Endothelial cell of umbilical vein (primary cell): ENCODE measurements around the gene KCNE3. TPM values are rescaled to one million over a fixed set of nuclear protein-coding genes. Genes with fewer than 3 reads are reported as not detected.

Source experiments
- BruUV-seq: library from RNA; stranded (reverse); fragments of 400-500 nt; replicated peaks from 2 replicates; lab custom pipeline; 2021; lab: Mats Ljungman, UMichigan
- CTCF ChIA-PET: fragments of 300-600, 350-600 bp; sonication (Branson Sonifier 250); formaldehyde crosslinking; loops from one replicate; lab custom pipeline; 2021; ENCODE audit warnings: antibody characterized with exemption, inconsistent platforms; lab: Charles Lee
- POLR2A ChIA-PET: fragments of 300-600, 350-600 bp; sonication (Branson Sonifier 250); formaldehyde crosslinking; loops from one replicate; lab custom pipeline; 2021; ENCODE audit warnings: antibody characterized with exemption, inconsistent platforms; lab: Charles Lee
- DNase-seq: peaks from one replicate; pipeline ENCODE4 v3.0.0-alpha.2; 2011; ENCODE audit warnings: low read depth, low spot score
- FAIRE-seq: peaks from 2 replicates; lab custom pipeline; 2011; peaks lifted over from hg19 to GRCh38; lab: Jason Lieb, UNC
- H2AFZ ChIP-seq: 2 replicates; pipeline ENCODE4 v1.6.0; 2012; ENCODE audit warnings: low read depth, low read length, control low read depth, inconsistent platforms
- H3K27ac ChIP-seq: 2 replicates; pipeline ENCODE4 v1.5.1; 2011; ENCODE audit warnings: low read depth, mild to moderate bottlenecking, control low read depth, low read length, moderate library complexity; ENCODE audit not compliant: insufficient read depth
- H3K27me3 ChIP-seq, 2 experiments: 2 replicates each; pipeline versions ENCODE4 v1.6.0 to v1.6.1; 2011; ENCODE audit warnings: low read length in 2 of 2, mixed read lengths in 1 of 2; ENCODE audit not compliant: control insufficient read depth in 2 of 2, insufficient read depth in 2 of 2
- H3K36me3 ChIP-seq, 2 experiments: 2 replicates in 1 of 2; 3 replicates in 1 of 2; pipeline ENCODE4 v1.5.1; 2011; ENCODE audit warnings: low read length in 2 of 2, mild to moderate bottlenecking in 1 of 2, moderate library complexity in 1 of 2; ENCODE audit not compliant: control insufficient read depth in 2 of 2, insufficient read depth in 2 of 2; ENCODE audit errors: extremely low read depth in 1 of 2
- H3K4me1 ChIP-seq: 3 replicates; pipeline ENCODE4 v1.5.1; 2011; ENCODE audit warnings: mild to moderate bottlenecking, low read length; ENCODE audit not compliant: control insufficient read depth, insufficient read depth; ENCODE audit errors: extremely low read depth
- H3K4me2 ChIP-seq: 2 replicates; pipeline ENCODE4 v1.6.1; 2011; ENCODE audit warnings: low read length, control low read depth, mixed read lengths; ENCODE audit not compliant: insufficient read depth
- H3K4me3 ChIP-seq, 3 experiments: fragments of 200-600 bp in 1 of 3; sonication (generic), shearing (Covaris generic) in 1 of 3; replicated peaks in 1 of 3; 2 replicates each; pipeline ENCODE4 v1.5.1; 2011 to 2016; ENCODE audit warnings: control low read depth in 3 of 3, low read length in 3 of 3, mild to moderate bottlenecking in 2 of 3, inconsistent platforms in 1 of 3, low read depth in 1 of 3, moderate library complexity in 1 of 3; ENCODE audit not compliant: insufficient read depth in 1 of 3
- H3K79me2 ChIP-seq: 2 replicates; pipeline ENCODE4 v1.6.0; 2012; ENCODE audit warnings: low read length, inconsistent platforms; ENCODE audit not compliant: control insufficient read depth, insufficient read depth
- H3K9ac ChIP-seq: replicated peaks from 2 replicates; pipeline ENCODE3; 2011; ENCODE audit warnings: low read length, control low read depth; ENCODE audit not compliant: insufficient read depth; ENCODE audit errors: extremely low read depth
- H3K9me1 ChIP-seq: replicated peaks from 3 replicates; pipeline ENCODE4 v1.6.0; 2011; ENCODE audit warnings: mild to moderate bottlenecking, low read length; ENCODE audit not compliant: control insufficient read depth, insufficient read depth; ENCODE audit errors: extremely low read depth
- H3K9me3 ChIP-seq: replicated peaks from 2 replicates; pipeline ENCODE4 v1.5.1; 2012; ENCODE audit warnings: low read length, inconsistent platforms; ENCODE audit not compliant: control insufficient read depth, insufficient read depth
- H4K20me1 ChIP-seq: replicated peaks from 2 replicates; pipeline ENCODE3; 2011; ENCODE audit warnings: mild to moderate bottlenecking, low read length; ENCODE audit not compliant: control insufficient read depth, insufficient read depth; ENCODE audit errors: extremely low read depth
- EZH2 ChIP-seq: IDR thresholded peaks from 2 replicates; pipeline ENCODE4 v1.6.1; 2012; ENCODE audit warnings: borderline replicate concordance, low read depth, mild to moderate bottlenecking, moderate library complexity, low read length, inconsistent platforms; ENCODE audit not compliant: severe bottlenecking
- GATA2 ChIP-seq: IDR thresholded peaks from 2 replicates; pipeline ENCODE4 v1.7.0; 2011; ENCODE audit warnings: low read depth, mild to moderate bottlenecking, moderate library complexity, mixed read lengths, low read length; ENCODE audit not compliant: insufficient read length, insufficient read depth
- MYC ChIP-seq: IDR thresholded peaks from one replicate; pipeline ENCODE4 v1.6.1; 2011; ENCODE audit warnings: mild to moderate bottlenecking, low read depth, low read length
- POLR2A ChIP-seq: IDR thresholded peaks from 2 replicates; pipeline ENCODE4 v1.6.1; 2012; ENCODE audit warnings: low read depth, mild to moderate bottlenecking, control low read depth, low read length
- dilution Hi-C: fragments of 300-500 bp; cut with MboI; formaldehyde crosslinking; loops from one replicate; pipeline ENCODE4 v1.15.0; 2019; ENCODE audit warnings: low sequenced_read_pairs; ENCODE audit not compliant: extremely low pct_ligation_motif_present
- intact Hi-C: fragments of 100-400 bp; cut with micrococcal nuclease; formaldehyde crosslinking; loops from one replicate; pipeline ENCODE4 v1.10.0; 2022
- polyA plus RNA-seq, 4 experiments: library from polyadenylated mRNA; depleted of rRNA in 3 of 4; stranded (reverse) in 3 of 4; unstranded in 1 of 4; fragments of >200 nt; gene quantifications; 2 replicates each; pipeline versions ENCODE4 v1.2.1 to v1.2.3, GENCODE V29; 2011 to 2012; ENCODE audit warnings: missing spikeins in 1 of 4
- small RNA-seq: library from RNA; depleted of rRNA; stranded (forward); fragments of <200 nt; gene quantifications from one replicate; pipeline ENCODE3, GENCODE V24; 2012; ENCODE audit warnings: low replicate concordance, low read depth; ENCODE audit not compliant: insufficient read depth, insufficient read length
- total RNA-seq: library from RNA; stranded (reverse); gene quantifications from 2 replicates; pipeline ENCODE4 v1.2.3, GENCODE V29; 2021
- TF ChIP-seq, protein P1 (sequence below), 2 donors: IDR thresholded peaks; 1 replicate in 1 of 2; 2 replicates in 1 of 2; pipeline ENCODE4 v1.5.1; 2011; ENCODE audit warnings: low read length in 2 of 2, mild to moderate bottlenecking in 2 of 2, moderate library complexity in 2 of 2, control low read depth in 1 of 2, inconsistent platforms in 1 of 2, low read depth in 1 of 2; ENCODE audit not compliant: insufficient read depth in 1 of 2; ENCODE audit errors: extremely low read depth in 1 of 2
- TF ChIP-seq, protein P2 (sequence below): IDR thresholded peaks from 2 replicates; pipeline ENCODE4 v1.6.1; 2011; ENCODE audit not compliant: insufficient read depth, insufficient read length

The KCNE3 gene
- total and polyA plus RNA-seq, 2 donors (not counting 3 experiments of a cell fraction or from before 2014, with no cell fraction given), result 0.97 to 2.2 TPM

DNA sequence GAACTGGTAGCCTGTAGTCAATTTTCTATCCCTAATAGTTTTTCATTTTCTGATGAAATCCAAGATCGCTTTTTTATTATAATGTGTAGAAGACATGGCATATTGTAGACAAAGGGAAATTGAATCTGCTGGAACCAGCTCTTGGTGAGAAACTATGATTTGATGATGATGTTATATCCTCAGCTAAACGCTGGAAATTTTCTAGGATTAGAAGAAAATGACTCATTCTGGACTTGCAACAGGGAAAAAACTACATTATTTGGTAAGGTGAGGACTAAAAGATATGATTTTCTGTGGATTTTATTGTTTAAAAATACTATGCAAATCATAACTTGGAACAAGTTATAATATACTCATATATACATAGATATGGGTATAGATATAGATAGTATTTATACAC is 55.0 kb downstream of the KCNE3 start:
- Histone ChIP-seq H3K9me3 (no peaks in the 10 kb centered on the region), H3K27ac (no peak overlapping the region), H3K9ac (no peak overlapping the region), H2AFZ (no peak overlapping the region), H3K27me3 (no peaks in the 10 kb centered on the region), H3K4me1 (peaks cover 5% of the 10 kb centered on the region), H3K79me2 (no peaks in the 10 kb centered on the region), H3K36me3 (no peaks in the 10 kb centered on the region), H3K4me2 (no peak overlapping the region), H4K20me1 (no peaks in the 10 kb centered on the region), H3K9me1 (no peaks in the 10 kb centered on the region), H3K4me3 (no peak overlapping the region)
- BruUV-seq, result no TSS peak
- ChIA-PET POLR2A (no interaction called here), CTCF (no interaction called here)
- dilution Hi-C loops (no loop called here), intact Hi-C loops (no loop called here)
- FAIRE-seq (no peak), DNase-seq (no peak)
- TF ChIP-seq EZH2, result no peak
- TF ChIP-seq POLR2A, result no peak
- no peak for TF ChIP-seq MYC
- no peak for TF ChIP-seq GATA2

DNA sequence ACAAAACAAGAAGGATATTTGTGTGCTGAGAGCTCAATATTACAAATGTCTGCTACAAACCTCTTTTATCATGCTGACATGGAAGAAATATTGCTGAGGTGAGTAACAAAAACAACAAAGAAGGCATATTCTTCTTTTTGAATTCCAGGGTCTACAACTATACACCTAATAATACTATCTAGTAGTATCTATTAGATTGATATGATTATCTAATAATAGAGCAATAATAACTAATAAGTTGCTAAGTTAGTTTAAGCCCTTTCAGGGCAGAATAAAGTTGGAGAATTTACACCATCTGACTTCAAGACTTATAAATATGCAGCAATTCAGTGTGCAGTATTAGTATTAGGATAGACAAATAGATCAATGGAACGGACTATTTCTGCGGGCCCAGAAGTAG is 57.7 kb downstream of the KCNE3 start:
- ChIA-PET CTCF (interaction anchor here (1.3 kb wide), 1 partner anchor 9 kb away, joined by 3 read pairs; no protein-coding TSS in a partner anchor), POLR2A (no interaction called here)
- Histone ChIP-seq H4K20me1 (no peaks in the 10 kb centered on the region), H2AFZ (no peak overlapping the region), H3K4me1 (no peaks in the 10 kb centered on the region), H3K9me1 (no peaks in the 10 kb centered on the region), H3K27me3 (no peaks in the 10 kb centered on the region), H3K4me2 (no peak overlapping the region), H3K36me3 (no peaks in the 10 kb centered on the region), H3K4me3 (no peak overlapping the region), H3K9me3 (no peaks in the 10 kb centered on the region), H3K79me2 (no peaks in the 10 kb centered on the region), H3K27ac (no peak overlapping the region), H3K9ac (no peak overlapping the region)
- dilution Hi-C loops, result no loop called here
- TF ChIP-seq, protein P1, sequence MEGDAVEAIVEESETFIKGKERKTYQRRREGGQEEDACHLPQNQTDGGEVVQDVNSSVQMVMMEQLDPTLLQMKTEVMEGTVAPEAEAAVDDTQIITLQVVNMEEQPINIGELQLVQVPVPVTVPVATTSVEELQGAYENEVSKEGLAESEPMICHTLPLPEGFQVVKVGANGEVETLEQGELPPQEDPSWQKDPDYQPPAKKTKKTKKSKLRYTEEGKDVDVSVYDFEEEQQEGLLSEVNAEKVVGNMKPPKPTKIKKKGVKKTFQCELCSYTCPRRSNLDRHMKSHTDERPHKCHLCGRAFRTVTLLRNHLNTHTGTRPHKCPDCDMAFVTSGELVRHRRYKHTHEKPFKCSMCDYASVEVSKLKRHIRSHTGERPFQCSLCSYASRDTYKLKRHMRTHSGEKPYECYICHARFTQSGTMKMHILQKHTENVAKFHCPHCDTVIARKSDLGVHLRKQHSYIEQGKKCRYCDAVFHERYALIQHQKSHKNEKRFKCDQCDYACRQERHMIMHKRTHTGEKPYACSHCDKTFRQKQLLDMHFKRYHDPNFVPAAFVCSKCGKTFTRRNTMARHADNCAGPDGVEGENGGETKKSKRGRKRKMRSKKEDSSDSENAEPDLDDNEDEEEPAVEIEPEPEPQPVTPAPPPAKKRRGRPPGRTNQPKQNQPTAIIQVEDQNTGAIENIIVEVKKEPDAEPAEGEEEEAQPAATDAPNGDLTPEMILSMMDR (IDR thresholded peaks at IDR 0.05; ENCODE audit: extremely low read depth in 1 of 2, insufficient read depth in 1 of 2, low read depth in 1 of 2, low read length in 2 of 2), result no peak
- TF ChIP-seq, protein P2, sequence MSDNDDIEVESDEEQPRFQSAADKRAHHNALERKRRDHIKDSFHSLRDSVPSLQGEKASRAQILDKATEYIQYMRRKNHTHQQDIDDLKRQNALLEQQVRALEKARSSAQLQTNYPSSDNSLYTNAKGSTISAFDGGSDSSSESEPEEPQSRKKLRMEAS, result no peak
- intact Hi-C loops, result no loop called here
- DNase-seq (no peak), FAIRE-seq (no peak)
- no TSS peak for BruUV-seq

Small RNA genes within 50 kb of the gene (small RNA-seq; reads per million reads assigned to genes)
- gene CYCSP27, result not detected

Other genes starting within 250 kb of the KCNE3 start
- 15.0 and 26.9 TPM in 2 replicates for gene P4HA3, start 155.9 kb downstream of the KCNE3 start, total RNA-seq
- 34.1 and 40.0 TPM in 2 replicates for gene P4HA3, start 155.9 kb downstream of the KCNE3 start, polyA plus RNA-seq
- 24.7 and 31.4 TPM in 2 replicates for gene PGM2L1, start 69.1 kb downstream of the KCNE3 start, total RNA-seq
- 7.6 and 7.9 TPM in 2 replicates for gene PGM2L1, start 69.1 kb downstream of the KCNE3 start, polyA plus RNA-seq
- 1.7 and 3.2 TPM in 2 replicates for gene LIPT2, start 26.2 kb upstream of the KCNE3 start, total RNA-seq
- 4.0 and 4.1 TPM in 2 replicates for gene LIPT2, start 26.2 kb upstream of the KCNE3 start, polyA plus RNA-seq
- gene POLD3, start 125.0 kb upstream of the KCNE3 start, total RNA-seq, result 23.6 and 25.2 TPM in 2 replicates
- 8.6 and 8.9 TPM in 2 replicates for gene POLD3, start 125.0 kb upstream of the KCNE3 start, polyA plus RNA-seq